Cardiac muscle cell (in vitro differentiated cells and primary cell): Measurements from ENCODE around the gene RBBP7. TPM values are rescaled to one million over a fixed set of nuclear protein-coding genes. Genes with fewer than 3 reads are reported as not detected.
A peak's percentile ranks its signal among the peaks of the same experiment; 100 is the strongest.

Experiments
- DNase-seq, 2 donors: peaks; one replicate each; pipeline versions ENCODE4 v3.0.0 to v3.0.0-alpha.2; 2010 to 2017; ENCODE audit warnings: low read depth in 1 of 2, low spot score in 1 of 2
- H3K27ac ChIP-seq: fragments of 200-600 bp; sonication (generic); 2 replicates; pipeline ENCODE4 v1.5.1; 2016
- H3K27me3 ChIP-seq: fragments of 200-600 bp; sonication (generic); 2 replicates; pipeline ENCODE4 v1.6.0; 2016; ENCODE audit warnings: control low read depth
- H3K36me3 ChIP-seq: fragments of 200-600 bp; sonication (generic); 2 replicates; pipeline ENCODE4 v1.5.1; 2016; ENCODE audit warnings: control low read depth
- H3K4me1 ChIP-seq: fragments of 200-600 bp; sonication (generic); 2 replicates; pipeline ENCODE4 v1.8.1; 2017; ENCODE audit warnings: low read depth, mild to moderate bottlenecking, mixed run types
- H3K4me3 ChIP-seq: fragments of 200-600 bp; sonication (generic); 2 replicates; pipeline ENCODE4 v1.5.1; 2016; ENCODE audit warnings: mild to moderate bottlenecking
- H3K9me3 ChIP-seq: fragments of 200-600 bp; sonication (generic); 2 replicates; pipeline ENCODE4 v1.5.1; 2017; ENCODE audit warnings: low read depth, mild to moderate bottlenecking, control low read depth
- polyA plus RNA-seq: library from polyadenylated mRNA; unstranded; fragments of >200 nt; fragmentation: Nextera tagmentation; extraction: Ambion mirVana; gene quantifications from 2 replicates; pipeline ENCODE4 v1.2.1, GENCODE V29; 2016
- total RNA-seq: library from RNA; depleted of rRNA; stranded (reverse); fragments of >200 nt; gene quantifications from 2 replicates; pipeline ENCODE4 v1.2.3, GENCODE V29; 2016
- TF ChIP-seq, protein P1 (sequence below): IDR thresholded peaks from 2 replicates; pipeline ENCODE4 v1.5.1; 2012; ENCODE audit warnings: low read depth, mild to moderate bottlenecking, low read length

The RBBP7 gene
- total and polyA plus RNA-seq, 2 experiments from 2014 or later: 231 to 448 TPM

DNA sequence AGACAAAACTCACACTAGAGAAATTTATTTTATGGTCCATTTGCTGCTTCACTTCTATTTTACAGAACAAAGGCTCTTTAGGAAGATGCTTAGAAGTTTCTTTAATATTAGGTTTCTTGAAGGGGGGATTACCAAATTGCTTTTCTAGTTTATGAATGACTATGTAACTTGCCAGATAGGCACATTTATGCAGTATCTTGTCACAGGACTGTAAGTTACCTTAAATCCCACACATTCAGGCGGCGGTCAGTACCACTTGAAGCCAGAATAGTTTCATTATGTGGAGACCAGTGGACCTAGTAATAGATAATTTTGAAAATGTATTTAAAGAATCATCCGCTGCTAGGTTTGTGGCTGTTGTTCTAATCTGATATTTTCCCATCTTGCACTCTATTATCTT is 18.3 kb downstream of the RBBP7 start:
- Histone ChIP-seq H3K27ac (no peak overlapping the region), H3K36me3 (peaks cover 79% of the 10 kb centered on the region)
- TF ChIP-seq, protein P1, sequence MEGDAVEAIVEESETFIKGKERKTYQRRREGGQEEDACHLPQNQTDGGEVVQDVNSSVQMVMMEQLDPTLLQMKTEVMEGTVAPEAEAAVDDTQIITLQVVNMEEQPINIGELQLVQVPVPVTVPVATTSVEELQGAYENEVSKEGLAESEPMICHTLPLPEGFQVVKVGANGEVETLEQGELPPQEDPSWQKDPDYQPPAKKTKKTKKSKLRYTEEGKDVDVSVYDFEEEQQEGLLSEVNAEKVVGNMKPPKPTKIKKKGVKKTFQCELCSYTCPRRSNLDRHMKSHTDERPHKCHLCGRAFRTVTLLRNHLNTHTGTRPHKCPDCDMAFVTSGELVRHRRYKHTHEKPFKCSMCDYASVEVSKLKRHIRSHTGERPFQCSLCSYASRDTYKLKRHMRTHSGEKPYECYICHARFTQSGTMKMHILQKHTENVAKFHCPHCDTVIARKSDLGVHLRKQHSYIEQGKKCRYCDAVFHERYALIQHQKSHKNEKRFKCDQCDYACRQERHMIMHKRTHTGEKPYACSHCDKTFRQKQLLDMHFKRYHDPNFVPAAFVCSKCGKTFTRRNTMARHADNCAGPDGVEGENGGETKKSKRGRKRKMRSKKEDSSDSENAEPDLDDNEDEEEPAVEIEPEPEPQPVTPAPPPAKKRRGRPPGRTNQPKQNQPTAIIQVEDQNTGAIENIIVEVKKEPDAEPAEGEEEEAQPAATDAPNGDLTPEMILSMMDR: no peak

DNA sequence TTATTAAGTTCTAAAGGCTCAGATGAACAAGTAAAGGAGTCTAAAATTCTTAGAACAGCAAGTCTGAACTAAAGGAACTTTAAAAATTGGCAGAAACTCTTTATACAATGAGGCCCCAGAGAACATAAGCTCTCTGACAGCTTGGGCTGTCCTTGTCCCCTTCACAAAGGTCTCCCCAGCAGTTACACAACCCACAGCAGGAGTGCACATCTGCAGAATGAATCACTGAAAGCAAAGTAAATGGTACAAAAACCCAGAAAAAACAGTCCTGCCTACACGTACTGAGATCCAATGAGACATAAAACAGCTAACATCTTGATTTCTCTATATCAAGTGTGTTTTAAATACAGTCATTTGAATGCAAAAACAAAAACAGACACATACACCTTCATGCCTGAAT is 18.7 kb downstream of the RBBP7 start:
- no peak for DNase-seq
- Histone ChIP-seq H3K27me3 (no peaks in the 10 kb centered on the region), H3K9me3 (no peaks in the 10 kb centered on the region), H3K4me1 (no peaks in the 10 kb centered on the region), H3K36me3 (peaks cover 79% of the 10 kb centered on the region), H3K4me3 (no peak overlapping the region), H3K27ac (no peak overlapping the region)
- TF ChIP-seq, protein P1: no peak

More for the DNA sequence above, 18.3 kb downstream of the RBBP7 start:
- Histone ChIP-seq H3K4me1 (no peaks in the 10 kb centered on the region), H3K27me3 (no peaks in the 10 kb centered on the region), H3K9me3 (no peaks in the 10 kb centered on the region), H3K4me3 (no peak overlapping the region)
- no peak for DNase-seq

DNA sequence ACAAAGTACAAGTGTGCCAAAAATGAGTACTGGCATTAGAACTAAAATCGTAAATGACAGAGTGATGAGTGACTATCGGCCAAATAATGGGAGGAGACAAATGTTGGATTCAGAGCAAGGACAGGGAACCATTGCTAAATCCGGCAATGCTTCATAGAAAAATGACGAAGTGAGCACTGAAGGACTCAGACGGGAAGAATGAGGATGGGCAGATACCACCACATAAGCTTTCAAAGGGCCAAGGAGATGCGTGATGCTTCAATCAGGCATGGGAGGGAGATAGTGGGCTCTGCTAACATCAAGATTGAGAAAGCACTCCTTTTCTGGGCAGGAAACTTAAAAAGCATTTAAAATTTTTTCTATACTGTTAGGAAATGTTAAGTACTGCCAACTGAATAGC is 21.6 kb downstream of the RBBP7 start:
- Histone ChIP-seq H3K27me3 (no peaks in the 10 kb centered on the region), H3K36me3 (peaks cover 81% of the 10 kb centered on the region), H3K4me3 (no peak overlapping the region), H3K27ac (no peak overlapping the region), H3K4me1 (no peaks in the 10 kb centered on the region), H3K9me3 (no peaks in the 10 kb centered on the region)
- TF ChIP-seq, protein P1: no peak
- DNase-seq: no peak

DNA sequence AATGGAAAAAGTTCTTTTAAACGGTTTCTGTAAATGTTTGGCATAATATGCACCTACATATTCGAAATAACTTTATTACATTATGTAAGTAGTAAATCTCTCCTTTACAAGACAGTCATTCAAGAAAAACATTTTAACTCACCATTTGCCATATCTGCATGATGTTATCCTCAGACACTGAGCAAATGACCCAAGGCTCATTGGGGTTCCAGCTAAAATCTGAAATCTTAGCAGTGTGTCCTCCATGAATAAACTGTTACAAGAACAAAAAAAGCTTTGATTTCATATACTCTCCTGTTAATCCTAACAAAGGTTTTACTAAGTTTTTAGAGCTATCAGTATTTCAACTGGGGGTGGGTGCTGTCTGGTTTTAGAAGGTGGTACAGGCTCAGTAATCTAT is 24.5 kb downstream of the RBBP7 start:
- peaks cover 77% of the 10 kb centered on the region for H3K36me3 ChIP-seq
- H3K9me3 ChIP-seq: no peaks in the 10 kb centered on the region
- DNase-seq: no peak
- H3K27ac ChIP-seq: peak overlapping the region; percentile 1
- H3K27me3 ChIP-seq: no peaks in the 10 kb centered on the region
- TF ChIP-seq, protein P1: no peak
- H3K4me1 ChIP-seq: no peaks in the 10 kb centered on the region
- no peak overlapping the region for H3K4me3 ChIP-seq

DNA sequence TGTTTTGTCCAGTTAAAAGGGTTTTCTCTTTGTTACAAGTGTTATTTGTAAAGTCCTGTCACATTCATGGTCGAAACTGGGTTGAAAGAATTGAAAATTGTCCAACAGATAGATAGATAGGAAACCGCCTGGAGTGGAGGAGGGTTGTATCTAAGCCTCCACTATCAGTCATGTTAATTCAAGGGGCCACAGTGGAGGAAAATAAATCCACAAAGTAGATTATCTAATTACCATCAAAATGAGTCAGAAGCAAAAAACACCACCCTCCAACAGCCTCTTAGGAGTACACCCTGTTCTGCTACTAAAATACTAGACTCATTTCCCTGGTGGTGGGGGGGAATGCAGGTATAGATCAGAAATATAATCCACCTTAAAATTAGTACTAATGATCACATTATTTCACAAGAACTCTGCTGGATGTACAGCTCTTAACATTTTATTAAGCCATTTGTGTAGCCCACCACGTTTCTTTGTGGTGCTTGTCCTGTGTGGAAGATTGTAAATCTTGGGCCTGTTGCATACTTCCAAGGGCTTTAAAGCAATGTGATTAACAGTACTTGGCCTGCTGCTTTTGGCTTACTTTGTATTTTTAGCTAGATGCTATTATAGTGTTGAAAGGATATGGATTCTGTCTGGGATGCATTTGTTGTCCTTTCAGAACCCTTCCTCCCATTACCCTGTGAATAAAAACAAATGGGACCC is 26.8 kb downstream of the RBBP7 start:
- H3K27ac ChIP-seq: peak overlapping the region; percentile 90

More for the DNA sequence above, 26.8 kb downstream of the RBBP7 start:
- no peak overlapping the region for H3K4me3 ChIP-seq
- DNase-seq: no peak
- no peaks in the 10 kb centered on the region for H3K27me3 ChIP-seq
- peaks cover 19% of the 10 kb centered on the region for H3K4me1 ChIP-seq
- peaks cover 54% of the 10 kb centered on the region for H3K36me3 ChIP-seq
- TF ChIP-seq, protein P1: no peak
- no peaks in the 10 kb centered on the region for H3K9me3 ChIP-seq
